Gastroesophageal sphincter (tissue), 4 donors: Measurements from ENCODE around the gene KCNK17. TPM values are rescaled to one million over a fixed set of nuclear protein-coding genes. Genes with fewer than 3 reads are reported as not detected.

Experiments used
- ATAC-seq: fragments of 150-250 bp; one replicate; pipeline ENCODE4 v1.9.1; 2016; ENCODE audit warnings: mild to moderate bottlenecking, moderate library complexity
- H3K27ac ChIP-seq, 4 donors: fragments of 200-600 bp; sonication (generic) in 3 of 4; 1 replicate in 3 of 4; 2 replicates in 1 of 4; pipeline ENCODE4 v1.5.1; 2016 to 2019
- H3K27me3 ChIP-seq: fragments of 200-600 bp; sonication (generic); one replicate; pipeline ENCODE4 v1.5.1; 2019
- H3K36me3 ChIP-seq, 2 donors: fragments of 200-600 bp; sonication (generic); one replicate each; pipeline ENCODE4 v1.5.1; 2019; ENCODE audit warnings: control low read depth in 1 of 2
- H3K4me1 ChIP-seq, 3 donors: fragments of 200-600 bp; sonication (generic); 1 replicate in 2 of 3; 2 replicates in 1 of 3; pipeline ENCODE4 v1.5.1; 2016 to 2019; ENCODE audit warnings: control low read depth in 2 of 3
- H3K4me3 ChIP-seq, 2 donors: fragments of 200-600 bp; sonication (generic); one replicate each; pipeline ENCODE4 v1.5.1; 2019; ENCODE audit warnings: mild to moderate bottlenecking in 1 of 2, moderate library complexity in 1 of 2
- H3K9me3 ChIP-seq, 3 donors: fragments of 200-600 bp; sonication (generic); one replicate each; pipeline ENCODE4 v1.5.1; 2017 to 2019; ENCODE audit warnings: control low read depth in 2 of 3
- CTCF ChIP-seq, 4 experiments: fragments of 200-600 bp in 2 of 4; fragments of 450-650 bp in 2 of 4; sonication (generic) in 1 of 4; IDR thresholded peaks; one replicate each; pipeline ENCODE4 v1.5.1; 2017 to 2019; ENCODE audit warnings: antibody characterized with exemption in 4 of 4, mild to moderate bottlenecking in 2 of 4, moderate library complexity in 2 of 4
- EP300 ChIP-seq: sonication (generic); formaldehyde crosslinking; IDR thresholded peaks from one replicate; pipeline ENCODE4 v1.6.1; 2017; ENCODE audit warnings: antibody characterized with exemption, mild to moderate bottlenecking
- POLR2A ChIP-seq, 2 donors: fragments of 450-650 bp; IDR thresholded peaks; one replicate each; pipeline ENCODE4 v1.6.1; 2017; ENCODE audit warnings: antibody characterized with exemption in 2 of 2, mild to moderate bottlenecking in 2 of 2, moderate library complexity in 1 of 2
- POLR2AphosphoS5 ChIP-seq: sonication (generic); formaldehyde crosslinking; IDR thresholded peaks from one replicate; pipeline ENCODE4 v1.6.1; 2017; ENCODE audit warnings: antibody characterized with exemption
- WGBS, 2 donors: methylation state at CpG; one replicate each; pipeline ENCODE4 v1.1.5; 2018; ENCODE audit warnings: low coverage in 1 of 2; 5-methylcytosine and 5-hydroxymethylcytosine counted together
- total RNA-seq, 4 donors: library from RNA; depleted of rRNA; stranded (reverse); fragments of >200 nt; gene quantifications; one replicate each; pipeline ENCODE4 v1.1.0, GENCODE V29; 2016

The KCNK17 gene
- total RNA-seq, 4 donors from 2014 or later: 0.27 to 0.47 TPM; not detected in 2

- TF ChIP-seq CTCF (IDR thresholded peaks at IDR 0.05): no peak
- TF ChIP-seq EP300: no peak
- no peak for TF ChIP-seq POLR2A (IDR thresholded peaks at IDR 0.05)
- TF ChIP-seq POLR2AphosphoS5: no peak
- Histone ChIP-seq H3K4me1 (no peaks in the 10 kb centered on the region), H3K9me3 (no peaks in the 10 kb centered on the region), H3K36me3 (no peaks in the 10 kb centered on the region), H3K27ac (no peak overlapping the region), H3K27me3 (no peaks in the 10 kb centered on the region), H3K4me3 (no peak overlapping the region)
- no peak for ATAC-seq
- WGBS, 2 donors: 54 to 57% methylated on average over 3 of the region's 3 CpGs
Measured at GRCh38 chr6:39268721-39269120, 45.5 kb downstream of the KCNK17 start.

- no peak for TF ChIP-seq POLR2AphosphoS5
- TF ChIP-seq EP300: no peak
- TF ChIP-seq CTCF (IDR thresholded peaks at IDR 0.05): no peak
- TF ChIP-seq POLR2A (IDR thresholded peaks at IDR 0.05): no peak
- WGBS, 2 donors: 67 to 79% methylated on average over 3 to 6 of the region's 7 CpGs
- H3K27ac ChIP-seq: no peak overlapping the region
- no peaks in the 10 kb centered on the region for H3K36me3 ChIP-seq
- no peaks in the 10 kb centered on the region for H3K27me3 ChIP-seq
- ATAC-seq: no peak
- no peaks in the 10 kb centered on the region for H3K4me1 ChIP-seq
- no peaks in the 10 kb centered on the region for H3K9me3 ChIP-seq
- H3K4me3 ChIP-seq: no peak overlapping the region
Measured at GRCh38 chr6:39268171-39268570, 46.0 kb downstream of the KCNK17 start.

- Histone ChIP-seq H3K9me3 (no peaks in the 10 kb centered on the region), H3K36me3 (no peaks in the 10 kb centered on the region), H3K27me3 (peaks cover 3% of the 10 kb centered on the region), H3K4me3 (no peak overlapping the region), H3K4me1 (no peaks in the 10 kb centered on the region), H3K27ac (no peak overlapping the region)
- no peak for ATAC-seq
- WGBS, 2 donors: 60 to 87% methylated on average over 1 to 4 of the region's 5 CpGs
- no peak for TF ChIP-seq EP300
- TF ChIP-seq POLR2AphosphoS5: no peak
- TF ChIP-seq CTCF (IDR thresholded peaks at IDR 0.05): no peak
- TF ChIP-seq POLR2A (IDR thresholded peaks at IDR 0.05): no peak
Measured at GRCh38 chr6:39266782-39267355, 47.4 kb downstream of the KCNK17 start.

- Histone ChIP-seq H3K9me3 (no peaks in the 10 kb centered on the region), H3K36me3 (no peaks in the 10 kb centered on the region), H3K27me3 (peaks cover 8% of the 10 kb centered on the region), H3K4me1 (no peaks in the 10 kb centered on the region), H3K27ac (no peak overlapping the region), H3K4me3 (no peak overlapping the region)
- ATAC-seq: no peak
- TF ChIP-seq POLR2A (IDR thresholded peaks at IDR 0.05): no peak
- TF ChIP-seq EP300: no peak
- TF ChIP-seq CTCF (IDR thresholded peaks at IDR 0.05): no peak
- no peak for TF ChIP-seq POLR2AphosphoS5
- 83 to 89% methylated on average over 1 to 2 of the region's 2 CpGs for WGBS, 2 donors
Measured at GRCh38 chr6:39266375-39266774, 47.8 kb downstream of the KCNK17 start.

GRCh38 chr6:39263303-39264037, 50.7 kb downstream of the KCNK17 start:
- TF ChIP-seq POLR2A (IDR thresholded peaks at IDR 0.05) (no peak), EP300 (no peak), CTCF (IDR thresholded peaks at IDR 0.05) (no peak), POLR2AphosphoS5 (no peak)
- WGBS, 2 donors: 53 to 62% methylated on average over 5 of the region's 5 CpGs
- Histone ChIP-seq H3K4me1 (no peaks in the 10 kb centered on the region), H3K4me3 (no peak overlapping the region), H3K27ac (no peak overlapping the region), H3K36me3 (no peaks in the 10 kb centered on the region), H3K27me3 (peaks cover 27% of the 10 kb centered on the region), H3K9me3 (no peaks in the 10 kb centered on the region)
- ATAC-seq: no peak
